LNCaP clone FGC (cell line): ENCODE data around the gene HARBI1.

Experiments
- DNase-seq: peaks from one replicate; pipeline ENCODE4 v3.0.0-alpha.2; 2011; ENCODE audit warnings: low read depth
- H3K4me3 ChIP-seq: 2 replicates; pipeline ENCODE4 v1.5.1; 2011; ENCODE audit warnings: mild to moderate bottlenecking, low read depth, low read length, control low read depth
- CTCF ChIP-seq: IDR thresholded peaks from 2 replicates; pipeline ENCODE4 v1.5.1; 2012; ENCODE audit warnings: mild to moderate bottlenecking; ENCODE audit not compliant: control insufficient read depth, insufficient read depth; ENCODE audit errors: extremely low read depth

The HARBI1 gene

GRCh38 chr11:46597609-46598219 lies 19.3 kb downstream of the HARBI1 start:
- no peak for TF ChIP-seq CTCF
- no peak for DNase-seq

DNA sequence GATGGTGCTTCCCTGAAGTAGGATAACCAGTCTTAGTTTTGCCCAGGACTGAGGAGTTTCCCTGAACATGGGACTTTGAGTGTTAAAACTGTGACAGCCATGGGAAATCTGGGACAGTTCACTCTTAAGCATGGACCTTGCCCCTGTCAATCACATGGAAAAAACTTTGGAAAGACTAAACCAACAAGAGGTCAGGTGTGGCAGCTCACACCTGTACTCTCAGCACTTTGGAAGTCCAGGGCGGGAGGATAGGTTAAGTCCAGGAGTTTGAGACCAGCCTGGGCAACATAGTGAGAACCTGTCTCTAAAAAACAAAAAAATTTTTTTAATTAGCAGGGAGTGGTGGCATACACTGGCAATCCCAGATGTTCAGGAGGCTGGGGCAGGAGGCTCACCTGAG lies 19.9 kb downstream of the HARBI1 start:
- H3K4me3 ChIP-seq, result no peak overlapping the region
- no peak for TF ChIP-seq CTCF

More at GRCh38 chr11:46597609-46598219, 19.3 kb downstream of the HARBI1 start:
- no peak overlapping the region for H3K4me3 ChIP-seq

DNA sequence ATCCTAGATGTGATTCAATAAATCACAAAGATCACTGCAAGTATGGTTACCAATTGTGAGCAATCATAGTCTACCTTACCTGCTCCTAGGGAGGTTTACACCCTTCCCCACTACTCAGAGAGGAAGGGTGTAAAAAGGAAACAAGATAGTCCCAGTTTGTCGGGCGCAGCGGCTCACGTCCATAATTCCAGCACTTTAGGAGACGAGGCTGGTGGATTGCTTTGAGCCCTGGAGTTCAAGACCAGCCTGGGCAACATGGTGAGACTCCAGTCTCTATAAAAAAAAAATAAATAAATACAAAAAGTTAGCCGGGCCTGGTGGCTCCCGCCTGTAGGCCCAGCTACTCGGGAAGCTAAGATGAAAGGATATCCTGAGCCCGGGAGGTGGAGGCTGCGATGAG lies 22.2 kb downstream of the HARBI1 start:
- no peak overlapping the region for H3K4me3 ChIP-seq
- no peak for TF ChIP-seq CTCF
- DNase-seq, result no peak

More for the DNA sequence above, 19.9 kb downstream of the HARBI1 start:
- no peak for DNase-seq

DNA sequence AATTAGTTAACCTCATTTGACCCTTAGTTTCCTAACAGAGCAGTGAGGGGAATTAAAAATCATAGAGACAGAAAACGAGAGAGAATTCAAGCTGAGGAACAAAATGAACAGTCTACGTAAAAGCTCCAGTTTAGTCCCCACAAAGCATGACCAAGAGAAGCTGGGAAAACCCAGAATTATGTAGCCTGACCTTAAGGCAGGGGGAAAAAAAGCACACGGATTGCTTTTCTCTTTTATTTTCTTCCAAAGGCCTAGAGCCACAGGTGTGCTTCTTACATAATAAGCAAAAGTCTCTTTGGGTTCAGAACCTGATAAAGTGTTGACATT lies 22.7 kb downstream of the HARBI1 start:
- H3K4me3 ChIP-seq, result peak overlapping the region; percentile 99
- no peak for DNase-seq
- no peak for TF ChIP-seq CTCF

DNA sequence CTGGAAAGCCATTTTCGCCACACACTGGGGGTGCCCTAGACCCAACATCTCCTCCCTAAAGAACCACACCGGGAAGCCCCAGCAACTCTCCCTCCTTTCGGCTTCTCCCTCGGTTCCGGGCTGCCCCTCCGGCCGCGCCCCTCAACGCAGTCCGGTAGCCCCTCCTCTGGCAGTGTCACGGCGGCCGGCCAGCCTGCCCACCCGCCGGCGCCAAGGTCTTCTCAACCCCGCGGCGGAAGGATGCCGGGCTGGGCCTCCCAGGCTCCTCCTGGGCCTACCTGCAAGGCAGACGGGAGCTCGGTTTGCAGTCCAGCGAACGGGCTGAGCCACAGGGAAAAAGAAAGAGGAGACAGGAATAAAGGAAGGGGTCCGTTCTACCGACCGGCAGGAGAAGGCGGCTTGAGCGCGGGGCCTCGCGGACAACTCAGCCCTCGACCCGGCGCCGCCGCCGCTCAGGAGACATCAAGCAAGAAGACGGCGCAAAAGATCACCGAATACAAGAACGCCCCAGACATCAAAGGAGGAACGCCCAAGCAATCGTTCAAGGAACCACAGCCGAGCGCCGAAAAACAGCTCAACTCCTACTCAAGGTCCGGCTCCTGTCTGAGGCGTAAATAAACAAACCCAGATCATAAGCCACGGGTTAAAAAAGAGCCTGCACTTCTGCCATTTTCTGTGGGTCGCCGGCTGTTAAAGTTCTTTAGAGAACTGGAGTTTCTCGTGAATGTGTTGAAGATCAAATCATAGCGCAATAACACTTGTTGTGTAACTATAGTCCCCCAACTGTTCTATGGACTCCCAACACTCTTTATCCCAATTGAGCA lies 23.3 kb downstream of the HARBI1 start, which contains the start of gene AMBRA1:
Gene AMBRA1 (minus strand): TSS at position 474 of the 824 bp plus-strand sequence. CDS start 45,643 bp downstream, outside the sequence.
- peak within 1 kb of the TSS; percentile 99 for H3K4me3 ChIP-seq
- DNase-seq, result peak; percentile 92
- no peak for TF ChIP-seq CTCF

- peak overlapping the region; percentile 6; the same call in 1 of the 2 replicates for H3K4me3 ChIP-seq
- peak; percentile 39 for DNase-seq
- TF ChIP-seq CTCF, result no peak
Observed at GRCh38 chr11:46590740-46591605, 26.1 kb downstream of the HARBI1 start.
